IMR-90 (cell line): ENCODE measurements around the gene LRRC8E. TPM values are rescaled to one million over a fixed set of nuclear protein-coding genes. Genes with fewer than 3 reads are reported as not detected.

Experiments used
- ATAC-seq: fragments of 200-7000 bp; cut with Tn5 transposase; 2 replicates; pipeline ENCODE4 v1.9.1; 2020; ENCODE audit warnings: low read depth, mild to moderate bottlenecking, moderate library complexity
- BruUV-seq: library from RNA; stranded (reverse); fragments of 400-500 nt; replicated peaks from 2 replicates; lab custom pipeline; 2021; lab: Mats Ljungman, UMichigan
- CTCF ChIA-PET: fragments of 300-600 bp; formaldehyde crosslinking; extraction: SDS; loops from one replicate; lab custom pipeline; 2021; ENCODE audit warnings: antibody characterized with exemption; lab: Yijun Ruan, JAX
- POLR2A ChIA-PET: fragments of 300-600 bp; sonication (Branson Sonifier 250); formaldehyde crosslinking; loops from one replicate; lab custom pipeline; 2022; ENCODE audit warnings: antibody characterized with exemption; ENCODE audit not compliant: unreplicated experiment; lab: Charles Lee
- DNase-seq: peaks from one replicate; pipeline ENCODE4 v3.0.0; 2013
- H2AFZ ChIP-seq: replicated peaks from 2 replicates; pipeline ENCODE3; 2013; ENCODE audit warnings: low read length, mild to moderate bottlenecking; ENCODE audit not compliant: poor library complexity
- H2AK5ac ChIP-seq: 2 replicates; pipeline ENCODE4 v1.6.1; 2013; ENCODE audit warnings: low read depth, low read length, inconsistent platforms
- H2AK9ac ChIP-seq: replicated peaks from 2 replicates; pipeline ENCODE3; 2013; ENCODE audit warnings: mild to moderate bottlenecking, low read depth, low read length, moderate library complexity; ENCODE audit not compliant: poor library complexity
- H2BK120ac ChIP-seq: 2 replicates; pipeline ENCODE4 v1.6.1; 2013; ENCODE audit warnings: low read depth, low read length, inconsistent platforms
- H2BK15ac ChIP-seq: 3 replicates; pipeline ENCODE4 v1.6.1; 2013; ENCODE audit warnings: low read depth, low read length, inconsistent platforms
- H2BK20ac ChIP-seq: 2 replicates; pipeline ENCODE4 v1.6.1; 2013; ENCODE audit warnings: low read depth, mild to moderate bottlenecking, inconsistent platforms, low read length, moderate library complexity
- H2BK5ac ChIP-seq: 2 replicates; pipeline ENCODE4 v1.6.1; 2013; ENCODE audit warnings: mild to moderate bottlenecking, low read depth, low read length, inconsistent platforms; ENCODE audit not compliant: poor library complexity, severe bottlenecking
- H3K14ac ChIP-seq: replicated peaks from 2 replicates; pipeline ENCODE4 v1.6.1; 2013; ENCODE audit warnings: low read depth, low read length, inconsistent platforms
- H3K18ac ChIP-seq: 2 replicates; pipeline ENCODE4 v1.6.1; 2013; ENCODE audit warnings: low read depth, low read length, control low read depth
- H3K23ac ChIP-seq: 2 replicates; pipeline ENCODE4 v1.6.1; 2013; ENCODE audit warnings: low read depth, low read length, inconsistent platforms
- H3K27ac ChIP-seq: 2 replicates; pipeline ENCODE4 v1.5.1; 2013; ENCODE audit warnings: mild to moderate bottlenecking, control low read depth, low read length; ENCODE audit not compliant: insufficient read depth
- H3K27me3 ChIP-seq: 2 replicates; pipeline ENCODE4 v1.6.1; 2013; ENCODE audit warnings: low read length; ENCODE audit not compliant: control insufficient read depth, insufficient read depth
- H3K36me3 ChIP-seq: 2 replicates; pipeline ENCODE4 v1.6.1; 2013; ENCODE audit warnings: low read length, mixed read lengths; ENCODE audit not compliant: control insufficient read depth, insufficient read depth
- H3K4ac ChIP-seq: 2 replicates; pipeline ENCODE4 v1.6.1; 2013; ENCODE audit warnings: low read depth, low read length, inconsistent platforms
- H3K4me1 ChIP-seq: 2 replicates; pipeline ENCODE4 v1.6.1; 2013; ENCODE audit warnings: low read length, mixed read lengths; ENCODE audit not compliant: control insufficient read depth, insufficient read depth
- H3K4me2 ChIP-seq: 2 replicates; pipeline ENCODE4 v1.6.1; 2013; ENCODE audit warnings: low read depth, mild to moderate bottlenecking, control low read depth, low read length, moderate library complexity
- H3K4me3 ChIP-seq: 2 replicates; pipeline ENCODE4 v1.5.1; 2013; ENCODE audit warnings: low read depth, mild to moderate bottlenecking, control low read depth, low read length, moderate library complexity; ENCODE audit not compliant: insufficient read depth
- H3K56ac ChIP-seq: 2 replicates; pipeline ENCODE4 v1.6.1; 2013; ENCODE audit warnings: low read length, inconsistent platforms; ENCODE audit not compliant: insufficient read depth; ENCODE audit errors: extremely low read depth
- H3K79me1 ChIP-seq, 2 experiments: 2 replicates each; pipeline ENCODE4 v1.6.1; 2013; ENCODE audit warnings: low read length in 2 of 2, inconsistent platforms in 1 of 2, low read depth in 1 of 2
- H3K9ac ChIP-seq: 2 replicates; pipeline ENCODE4 v1.6.1; 2013; ENCODE audit warnings: low read depth, low read length, control low read depth
- H3K9me1 ChIP-seq: 2 replicates; pipeline ENCODE4 v1.6.1; 2013; ENCODE audit warnings: low read length, inconsistent platforms; ENCODE audit not compliant: insufficient read depth
- H3K9me3 ChIP-seq: 2 replicates; pipeline ENCODE4 v1.6.1; 2013; ENCODE audit warnings: low read length; ENCODE audit not compliant: control insufficient read depth, insufficient read depth
- H4K20me1 ChIP-seq: 2 replicates; pipeline ENCODE4 v1.6.1; 2013; ENCODE audit warnings: low read length, inconsistent platforms; ENCODE audit not compliant: insufficient read depth
- H4K5ac ChIP-seq: 2 replicates; pipeline ENCODE4 v1.6.1; 2013; ENCODE audit warnings: mild to moderate bottlenecking, low read depth, low read length, control low read depth
- H4K8ac ChIP-seq, 2 experiments: 2 replicates each; pipeline ENCODE4 v1.6.1; 2013; ENCODE audit warnings: low read depth in 2 of 2, low read length in 2 of 2, control low read depth in 1 of 2, inconsistent platforms in 1 of 2
- H4K91ac ChIP-seq: 2 replicates; pipeline ENCODE4 v1.6.1; 2013; ENCODE audit warnings: low read depth, low read length, inconsistent platforms; ENCODE audit not compliant: insufficient read depth
- MXI1 ChIP-seq: IDR thresholded peaks from 2 replicates; pipeline ENCODE4 v1.6.1; 2012; ENCODE audit warnings: low read depth, mild to moderate bottlenecking, low read length, moderate library complexity, borderline replicate concordance
- NFE2L2 ChIP-seq: fragments of 150-350 bp; IDR thresholded peaks from 2 replicates; pipeline ENCODE4 v1.6.1; 2016; ENCODE audit warnings: low read depth, mild to moderate bottlenecking, low read length
- POLR2A ChIP-seq: IDR thresholded peaks from 2 replicates; pipeline ENCODE4 v1.6.1; 2012; ENCODE audit warnings: mild to moderate bottlenecking, low read depth, low read length
- WGBS, 2 experiments: methylation state at CpG; one replicate each; pipeline versions ENCODE4 v1.1.5 to v1.1.7; 2013; ENCODE audit warnings: missing lambda C conversion rate in 2 of 2; ENCODE audit not compliant: insufficient read length in 1 of 2; ENCODE audit errors: extremely low coverage in 2 of 2; 5-methylcytosine and 5-hydroxymethylcytosine counted together
- dilution Hi-C: fragments of 300-500 bp; cut with HindIII; formaldehyde crosslinking; loops from one replicate; pipeline ENCODE4 v1.14.3; 2018; ENCODE audit warnings: low sequenced_read_pairs; ENCODE audit not compliant: unreplicated experiment
- in situ Hi-C: fragments of 300-500 bp; cut with MboI; formaldehyde crosslinking; loops from 3 replicates; pipeline ENCODE4 v1.14.3; 2019; ENCODE audit warnings: low sequenced_read_pairs, inconsistent platforms, mixed read lengths
- intact Hi-C: fragments of 100-400 bp; cut with micrococcal nuclease; formaldehyde crosslinking; loops from 2 replicates; pipeline ENCODE4 v1.10.0; 2022
- polyA plus RNA-seq, 3 experiments: library from polyadenylated mRNA; depleted of rRNA; stranded (reverse); fragments of >200 nt; gene quantifications; 2 replicates each; pipeline ENCODE4 v1.2.3, GENCODE V29; 2012; ENCODE audit warnings: low replicate concordance in 1 of 3
- total RNA-seq: library from RNA; depleted of rRNA; stranded (reverse); fragments of >200 nt; gene quantifications from 2 replicates; pipeline ENCODE4 v1.2.3, GENCODE V29; 2012

The LRRC8E gene
- total and polyA plus RNA-seq, 2 of the 4 experiments (the other 2 are of a cell fraction): 6.4 to 7.2 TPM

- Histone ChIP-seq H3K27me3 (no peaks in the 10 kb centered on the region), H3K4me2 (no peak overlapping the region), H2BK5ac (no peak overlapping the region), H2AK5ac (no peak overlapping the region), H3K4me3 (no peak overlapping the region), H2AFZ (no peak overlapping the region), H4K5ac (no peak overlapping the region), H3K18ac (no peak overlapping the region), H3K14ac (no peak overlapping the region), H3K9ac (no peak overlapping the region), H3K9me3 (no peaks in the 10 kb centered on the region), H3K36me3 (peaks cover 2% of the 10 kb centered on the region; the same call in 1 of the 2 replicates), H3K4ac (no peak overlapping the region), H3K27ac (no peak overlapping the region), H3K4me1 (peaks cover 1% of the 10 kb centered on the region; the same call in 1 of the 2 replicates), H2BK15ac (no peak overlapping the region), H3K56ac (no peak overlapping the region), H4K91ac (no peak overlapping the region), H4K20me1 (peaks cover 6% of the 10 kb centered on the region), H2AK9ac (peak overlapping the region; percentile 16), H3K23ac (no peak overlapping the region), H4K8ac (no peak overlapping the region), H2BK120ac (no peak overlapping the region), H2BK20ac (no peak overlapping the region), H3K79me1 (no peaks in the 10 kb centered on the region), H3K9me1 (no peaks in the 10 kb centered on the region)
- TF ChIP-seq POLR2A (no peak), NFE2L2 (no peak), MXI1 (no peak)
- ChIA-PET POLR2A (no interaction called here), CTCF (no interaction called here)
- BruUV-seq: no TSS peak
- dilution Hi-C loops (no loop called here), intact Hi-C loops (no loop called here), in situ Hi-C loops (no loop called here)
- ATAC-seq (no peak), DNase-seq (no peak)
- 92% methylated on average over 8 of the region's 26 CpGs; no CpG with 5 or more reads in 1 of the 2 experiments for WGBS, 2 experiments
These were observed 32.7 kb upstream of the LRRC8E start for GRCh38 chr19:7855426-7856108.
